K562 (cell line): Measurements from ENCODE around the gene INSL3. TPM values are rescaled to one million over a fixed set of nuclear protein-coding genes. Genes with fewer than 3 reads are reported as not detected.

ENCODE experiments used
- CHD7 ChIP-seq: fragments of 200-600 bp; sonication (generic); IDR thresholded peaks from one replicate; pipeline ENCODE4 v1.6.1; 2012; ENCODE audit warnings: mild to moderate bottlenecking, low read depth, low read length, inconsistent platforms
- NEUROD1 ChIP-seq: fragments of 150-350 bp; IDR thresholded peaks from 2 replicates; pipeline ENCODE4 v1.6.1; 2014; ENCODE audit warnings: borderline replicate concordance, low read length, low read depth; ENCODE audit not compliant: partially characterized antibody
- ZBTB11 ChIP-seq, 3 experiments: fragments of 200-800 bp in 1 of 3; fragments of 250-450 bp in 1 of 3; fragments of 450-650 bp in 1 of 3; sonication (Bioruptor Pico) in 1 of 3; sonication (Bioruptor generic) in 1 of 3; formaldehyde crosslinking in 1 of 3; IDR thresholded peaks; 2 replicates each; pipeline versions ENCODE4 v1.6.1 to v1.8.0; 2016 to 2022; ENCODE audit warnings: mild to moderate bottlenecking in 2 of 3, missing genetic modification characterization in 2 of 3, missing compliant biosample characterization in 1 of 3, moderate library complexity in 1 of 3
- ZBTB2 ChIP-seq: fragments of 450-650 bp; IDR thresholded peaks from 2 replicates; pipeline ENCODE4 v1.6.1; 2016; ENCODE audit warnings: antibody characterized with exemption
- ZNF398 ChIP-seq: fragments of 250-450 bp; sonication (Bioruptor Pico); IDR thresholded peaks from 2 replicates; pipeline ENCODE4 v1.8.0; 2021; ENCODE audit warnings: moderate library complexity, mild to moderate bottlenecking, inconsistent platforms
- ZNF583 ChIP-seq: fragments of 250-450 bp; sonication (Bioruptor Pico); IDR thresholded peaks from 2 replicates; pipeline ENCODE4 v1.4.0; 2020
- polyA plus RNA-seq, 8 experiments: library from polyadenylated mRNA; depleted of rRNA in 4 of 8; stranded (reverse) in 5 of 8; unstranded in 3 of 8; fragments of >200 nt; fragmentation: Nextera tagmentation in 2 of 8; fragmentation: Illumina TruSeq in 1 of 8; extraction: Ambion mirVana in 2 of 8; extraction: Trizol in 1 of 8; gene quantifications; 2 replicates each; pipeline versions ENCODE4 v1.2.1 to v1.2.3, GENCODE V29; 2011 to 2014; ENCODE audit warnings: inconsistent platforms in 1 of 8, missing spikeins in 1 of 8
- total RNA-seq, 7 experiments: library from RNA; depleted of rRNA in 6 of 7; stranded (reverse); fragments of >200 nt in 6 of 7; fragmentation: Illumina TruSeq in 2 of 7; extraction: Trizol in 2 of 7; gene quantifications; 2 replicates each; pipeline versions ENCODE4 v1.2.1 to v1.2.3, GENCODE V29; 2011 to 2021; ENCODE audit warnings: low replicate concordance in 1 of 7

The INSL3 gene
- total and polyA plus RNA-seq, 9 of the 15 experiments (the other 6 are each of a cell fraction or from before 2014, with no cell fraction given), result not detected

- no peak for TF ChIP-seq CHD7
- TF ChIP-seq ZBTB11 (CRISPR knock-in tag; IDR thresholded peaks at IDR 0.05), result 0 out of 6 replicates have a peak, but pooled peaks of 1 of the 3 experiments have one; percentile 46
- TF ChIP-seq ZNF583 (CRISPR knock-in tag), result peak; percentile 54; the same call in 1 of the 2 replicates
- TF ChIP-seq ZNF398 (CRISPR knock-in tag), result no peak
- TF ChIP-seq NEUROD1, result peak; percentile 91
- TF ChIP-seq ZBTB2, result no peak
These were observed 38.4 kb upstream of the INSL3 start, which contains the start of gene RPL18A (continued) for GRCh38 chr19:17859533-17860330.
